Glutamatergic neuron (in vitro differentiated cells): ENCODE data around the gene PNPLA7. TPM values are rescaled to one million over a fixed set of nuclear protein-coding genes. Genes with fewer than 3 reads are reported as not detected.

Experiments used
- DNase-seq: peaks from one replicate; pipeline ENCODE4 v3.0.0; 2022
- H3K27ac Mint-ChIP-seq: one replicate; pipeline ENCODE4 v1.8.0; 2020; ENCODE audit warnings: mild to moderate bottlenecking, mixed read lengths, inconsistent platforms; ENCODE audit not compliant: unreplicated experiment
- H3K27me3 Mint-ChIP-seq: one replicate; pipeline ENCODE4 v1.8.0; 2020; ENCODE audit warnings: mild to moderate bottlenecking, moderate library complexity, mixed read lengths, inconsistent platforms; ENCODE audit not compliant: unreplicated experiment
- H3K36me3 Mint-ChIP-seq: one replicate; pipeline ENCODE4 v1.8.0; 2020; ENCODE audit warnings: mild to moderate bottlenecking, mixed read lengths, inconsistent platforms; ENCODE audit not compliant: unreplicated experiment
- H3K4me1 Mint-ChIP-seq: one replicate; pipeline ENCODE4 v1.8.0; 2020; ENCODE audit warnings: mild to moderate bottlenecking, low read depth, mixed read lengths, inconsistent platforms; ENCODE audit not compliant: unreplicated experiment
- H3K4me3 Mint-ChIP-seq: one replicate; pipeline ENCODE4 v1.8.0; 2020; ENCODE audit warnings: mild to moderate bottlenecking, mixed read lengths, inconsistent platforms; ENCODE audit not compliant: unreplicated experiment
- H3K9me3 Mint-ChIP-seq: one replicate; pipeline ENCODE4 v1.8.0; 2020; ENCODE audit warnings: mild to moderate bottlenecking, moderate library complexity, mixed read lengths, inconsistent platforms; ENCODE audit not compliant: unreplicated experiment
- CTCF ChIP-seq: fragments of 200-600 bp; sonication (generic); IDR thresholded peaks from one replicate; pipeline ENCODE4 v1.5.0; 2021; ENCODE audit not compliant: partially characterized antibody, unreplicated experiment
- total RNA-seq: library from RNA; stranded (reverse); fragmentation: NEBNext Ultra II Directional; extraction: Animal tissue kit (Norgen Biotek cat#: 25700); gene quantifications from one replicate; pipeline ENCODE4 v1.2.1, GENCODE V29; 2021; ENCODE audit not compliant: unreplicated experiment

PNPLA7 gene
- total RNA-seq, 1 donor from 2014 or later = 6.7 TPM

- no peak overlapping the region for H3K4me3 Mint-ChIP-seq
These were observed 58.3 kb downstream of the PNPLA7 start for GRCh38 chr9:137491735-137492432.

DNA sequence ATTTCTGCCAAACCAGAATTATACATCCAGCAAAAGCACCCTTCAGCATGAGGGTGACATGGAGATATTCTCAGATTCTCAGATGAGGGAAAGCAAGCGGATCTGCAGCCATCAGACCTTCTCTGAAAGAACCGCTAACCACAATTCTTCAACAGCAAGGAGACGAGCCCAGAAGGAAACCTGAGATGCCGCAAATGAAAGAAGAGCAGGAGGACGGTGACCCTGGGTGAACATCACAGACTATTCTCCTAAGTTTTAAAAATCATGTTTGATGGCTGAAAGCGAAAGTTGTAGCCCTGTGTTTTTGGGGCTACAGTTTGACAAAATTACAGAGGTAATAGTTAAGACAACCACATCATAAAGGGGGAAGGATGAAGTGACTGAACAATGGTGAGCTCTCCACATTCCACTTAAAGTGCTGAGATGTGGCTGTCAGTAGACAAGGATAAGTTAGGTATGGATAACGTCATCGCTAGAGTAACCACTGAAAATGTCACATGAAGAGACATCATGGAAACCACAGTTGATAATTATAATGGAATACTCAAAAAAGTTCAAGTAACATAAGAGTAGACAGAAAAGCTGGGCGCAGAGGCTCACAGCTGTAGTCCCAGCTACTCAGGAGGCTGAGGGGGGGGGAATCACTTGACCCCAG lies 59.5 kb downstream of the PNPLA7 start:
- no peaks in the 10 kb centered on the region for H3K36me3 Mint-ChIP-seq
- no peak overlapping the region for H3K27ac Mint-ChIP-seq
- H3K4me3 Mint-ChIP-seq = no peak overlapping the region
- DNase-seq = no peak
- TF ChIP-seq CTCF = no peak
- peaks cover 6% of the 10 kb centered on the region for H3K27me3 Mint-ChIP-seq
- H3K4me1 Mint-ChIP-seq = peaks cover 24% of the 10 kb centered on the region
- peaks cover 3% of the 10 kb centered on the region for H3K9me3 Mint-ChIP-seq

More at GRCh38 chr9:137491735-137492432, 58.3 kb downstream of the PNPLA7 start:
- peaks cover 3% of the 10 kb centered on the region for H3K9me3 Mint-ChIP-seq
- no peak for TF ChIP-seq CTCF
- H3K27ac Mint-ChIP-seq = no peak overlapping the region
- no peaks in the 10 kb centered on the region for H3K36me3 Mint-ChIP-seq
- peaks cover 22% of the 10 kb centered on the region for H3K4me1 Mint-ChIP-seq
- H3K27me3 Mint-ChIP-seq = peaks cover 6% of the 10 kb centered on the region
- DNase-seq = no peak

GRCh38 chr9:137488906-137489305 lies 61.3 kb downstream of the PNPLA7 start:
- Mint-ChIP-seq H3K4me1 (peaks cover 26% of the 10 kb centered on the region), H3K27me3 (peaks cover 6% of the 10 kb centered on the region), H3K9me3 (peaks cover 5% of the 10 kb centered on the region), H3K36me3 (no peaks in the 10 kb centered on the region), H3K4me3 (no peak overlapping the region), H3K27ac (peak overlapping the region; percentile 95)
- no peak for DNase-seq
- TF ChIP-seq CTCF = no peak

GRCh38 chr9:137488327-137488653 lies 61.9 kb downstream of the PNPLA7 start:
- H3K9me3 Mint-ChIP-seq = peaks cover 5% of the 10 kb centered on the region
- peaks cover 26% of the 10 kb centered on the region for H3K4me1 Mint-ChIP-seq
- peak overlapping the region; percentile 95 for H3K27ac Mint-ChIP-seq
- no peak for DNase-seq
- H3K36me3 Mint-ChIP-seq = no peaks in the 10 kb centered on the region
- peaks cover 6% of the 10 kb centered on the region for H3K27me3 Mint-ChIP-seq
- H3K4me3 Mint-ChIP-seq = peak overlapping the region; percentile 69
- TF ChIP-seq CTCF = no peak
